Measurements from ENCODE around the gene PTPN2.
"Not testable (repeated sequence)": the region's sequence is repeated elsewhere in the genome, so short reads cannot be mapped to it uniquely, and the experiment has no call there.

PTPN2 gene

DNA sequence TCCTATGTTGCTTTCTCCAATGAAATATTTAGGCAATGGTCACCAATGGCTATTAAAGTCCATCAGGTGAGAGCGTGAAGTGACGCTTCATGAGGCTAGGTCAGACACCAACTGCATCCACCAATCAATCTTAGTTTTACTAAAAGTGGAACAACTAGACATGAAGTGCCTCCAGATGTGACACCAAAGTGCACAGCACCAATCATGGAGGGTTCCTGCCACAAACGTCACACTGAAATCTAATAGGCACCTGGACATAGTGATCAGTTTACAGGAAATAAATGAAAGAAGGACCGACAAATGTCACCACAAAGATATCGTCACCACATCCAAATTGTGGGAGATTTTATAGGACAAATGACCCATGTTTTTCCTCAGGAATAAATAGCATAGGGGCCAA is 110.7 kb downstream of the PTPN2 start:
- DNase-seq (ENCODE audit: low read depth, low spot score): no peak

- DNase-seq (ENCODE audit: low read depth, low spot score): no peak
These were observed 111.9 kb downstream of the PTPN2 start for GRCh38 chr18:12772111-12772510.

GRCh38 chr18:12770469-12771219 is 113.4 kb downstream of the PTPN2 start:
- DNase-seq (ENCODE audit: low read depth, low spot score): no peak

GRCh38 chr18:12769644-12770440 is 114.2 kb downstream of the PTPN2 start:
- no peak for DNase-seq (ENCODE audit: low read depth, low spot score)

- DNase-seq (ENCODE audit: low read depth, low spot score): no peak
These were observed 114.9 kb downstream of the PTPN2 start for GRCh38 chr18:12769136-12769535.

- no peak for DNase-seq (ENCODE audit: low read depth, low spot score)
These were observed 115.4 kb downstream of the PTPN2 start for GRCh38 chr18:12768625-12769024.

DNA sequence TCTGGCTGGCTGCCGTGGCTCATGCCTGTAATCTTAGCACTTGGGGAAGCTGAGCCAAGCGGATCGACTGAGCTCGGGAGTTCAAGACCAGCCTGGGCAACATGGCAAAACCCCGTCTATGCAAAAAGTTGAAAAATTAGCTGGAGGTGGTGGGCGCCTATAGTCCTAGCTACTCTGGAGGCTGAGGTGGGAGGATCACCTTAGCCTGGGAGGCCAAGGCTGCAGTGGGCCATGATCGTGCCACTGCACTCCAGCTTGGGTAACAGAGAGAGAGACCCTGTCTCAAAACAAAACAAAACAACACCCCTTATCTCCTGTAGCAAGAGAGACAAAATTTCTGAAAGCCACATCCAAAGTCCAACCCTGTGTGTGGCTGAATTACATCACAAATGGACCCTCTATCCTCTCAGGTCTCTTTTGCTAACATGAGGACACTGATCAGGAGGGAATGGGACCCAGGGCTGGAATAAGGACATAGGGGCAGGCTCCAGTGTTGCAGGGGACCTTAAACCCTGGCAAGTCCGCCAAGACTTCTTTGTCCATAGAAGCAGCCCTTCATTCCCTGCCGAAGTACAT is 116.4 kb downstream of the PTPN2 start:
- no peak for DNase-seq (ENCODE audit: low read depth, low spot score)

DNA sequence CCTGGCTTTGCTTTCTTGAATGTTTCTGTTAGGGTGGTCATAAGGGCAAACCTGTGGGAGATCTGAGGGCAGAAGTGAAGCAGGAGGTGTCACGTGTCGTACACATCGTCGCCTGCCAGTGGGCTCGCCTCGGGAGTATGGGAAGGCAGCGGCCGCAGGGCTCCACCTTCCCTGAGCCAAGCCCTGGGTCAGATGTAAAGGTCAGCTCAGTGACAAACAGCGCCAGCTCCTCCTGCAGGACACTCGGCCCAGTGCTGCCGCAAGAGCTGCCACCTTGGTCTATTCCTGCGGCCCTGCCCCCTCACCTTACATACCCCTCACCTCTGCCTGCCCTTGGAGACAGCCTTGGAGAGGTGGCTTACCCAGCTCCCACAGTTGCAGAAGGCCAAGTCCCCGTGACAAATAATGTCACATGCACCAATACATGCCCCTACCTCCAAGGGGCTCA is 117.0 kb downstream of the PTPN2 start:
- DNase-seq (ENCODE audit: low read depth, low spot score): no peak

- no peak for DNase-seq (ENCODE audit: low read depth, low spot score)
These were observed 118.5 kb downstream of the PTPN2 start for GRCh38 chr18:12765586-12765985.

DNA sequence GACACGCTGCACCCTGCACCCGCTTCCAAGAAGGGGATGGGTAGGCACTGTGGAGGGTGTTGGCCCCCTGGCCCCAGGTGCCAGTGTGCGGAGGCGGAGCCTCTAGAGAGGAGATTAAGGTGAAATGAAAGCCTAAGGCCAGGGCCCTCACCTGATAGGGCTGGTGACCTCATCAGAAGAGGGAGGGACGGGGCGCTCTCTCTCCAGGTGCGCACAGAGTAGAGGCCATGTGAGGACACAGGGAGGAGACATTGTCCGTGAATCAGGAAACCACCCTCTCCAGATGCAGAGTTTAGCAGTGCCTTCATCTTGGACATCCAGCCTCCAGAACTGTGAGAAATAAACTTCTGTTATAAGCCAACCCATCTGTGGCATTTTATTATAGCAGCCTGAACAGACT is 118.9 kb downstream of the PTPN2 start:
- DNase-seq (ENCODE audit: low read depth, low spot score): no peak

DNA sequence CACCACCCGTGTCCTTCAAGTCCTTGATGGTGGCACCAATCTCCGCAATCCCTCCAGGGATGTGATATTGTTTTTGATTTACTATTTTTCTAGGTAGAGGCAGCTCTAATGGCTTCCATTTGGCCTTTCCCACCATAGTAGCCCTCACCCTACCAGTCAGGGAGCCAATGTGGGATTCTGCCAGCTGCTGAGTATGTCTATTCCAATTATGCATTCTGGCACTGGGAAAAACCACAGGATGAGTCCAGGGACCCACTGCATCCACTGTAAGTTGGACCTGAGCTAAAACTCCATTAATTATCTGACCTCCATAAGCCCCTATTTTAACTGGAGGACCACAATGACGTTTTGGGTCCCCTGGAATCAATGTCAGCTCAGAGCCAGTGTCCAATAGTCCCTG is 125.5 kb downstream of the PTPN2 start:
- not testable (repeated sequence) for DNase-seq (ENCODE audit: low read depth, low spot score)

- not testable (repeated sequence) for DNase-seq (ENCODE audit: low read depth, low spot score)
These were observed 127.3 kb downstream of the PTPN2 start for GRCh38 chr18:12756619-12757239.

DNA sequence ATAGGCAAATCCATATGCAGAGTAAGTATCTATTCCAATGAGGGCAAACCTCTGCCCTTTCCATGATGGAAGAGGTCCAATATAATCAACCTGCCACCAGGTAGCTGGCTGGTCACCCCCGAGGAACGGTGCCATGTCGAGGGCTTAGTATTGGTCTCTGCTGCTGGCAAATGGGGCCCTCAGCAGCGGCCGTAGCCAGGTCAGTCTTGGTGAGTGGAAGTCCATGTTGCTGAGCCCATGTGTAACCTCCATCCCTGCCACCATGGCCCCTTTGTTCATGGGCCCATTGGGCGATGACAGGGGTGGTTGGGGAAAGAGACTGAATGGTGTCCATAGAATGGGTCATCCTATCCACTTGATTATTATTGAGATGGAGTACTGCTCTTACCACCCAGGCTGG is 128.4 kb downstream of the PTPN2 start:
- not testable (repeated sequence) for DNase-seq (ENCODE audit: low read depth, low spot score)

DNA sequence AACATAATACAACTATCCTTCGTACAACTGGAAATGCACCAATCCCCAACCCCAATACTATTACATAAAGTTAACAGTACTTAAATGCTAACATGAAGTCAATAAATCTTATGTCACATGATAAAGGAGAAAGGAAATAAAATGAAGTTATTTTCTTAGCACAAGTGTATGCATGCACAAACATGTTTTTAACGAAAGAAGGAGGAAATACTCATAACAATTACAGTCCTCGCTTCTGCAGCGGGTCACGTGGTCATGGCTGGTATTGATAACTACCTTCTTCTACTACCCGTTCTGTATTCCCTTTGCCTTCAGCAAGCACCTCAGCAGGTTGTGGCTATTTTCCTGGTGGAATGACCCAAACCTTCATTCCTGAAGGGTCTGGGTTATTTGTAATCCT is 129.5 kb downstream of the PTPN2 start:
- DNase-seq (ENCODE audit: low read depth, low spot score): no peak

DNA sequence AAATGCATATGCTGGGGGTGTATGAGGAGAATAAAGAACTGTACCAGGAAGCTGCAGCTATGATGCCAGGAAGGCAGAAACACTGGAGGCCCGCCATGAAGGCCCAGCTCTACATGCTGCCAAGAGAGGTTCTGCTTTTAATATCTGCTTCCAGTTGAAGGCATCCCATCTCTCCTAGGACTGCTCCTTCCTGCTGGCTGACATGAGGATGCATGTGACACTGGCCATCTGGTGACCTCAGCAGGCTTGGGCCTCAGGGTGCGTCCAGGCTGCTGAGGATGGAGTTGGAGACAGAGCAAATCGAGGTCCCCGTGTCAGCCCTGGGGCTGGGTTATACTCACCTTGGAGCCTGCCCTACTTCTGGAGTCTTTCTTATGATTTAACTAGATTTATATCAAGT is 132.1 kb downstream of the PTPN2 start:
- no peak for DNase-seq (ENCODE audit: low read depth, low spot score)

- no peak for DNase-seq (ENCODE audit: low read depth, low spot score)
These were observed 132.5 kb downstream of the PTPN2 start for GRCh38 chr18:12751503-12751884.

DNA sequence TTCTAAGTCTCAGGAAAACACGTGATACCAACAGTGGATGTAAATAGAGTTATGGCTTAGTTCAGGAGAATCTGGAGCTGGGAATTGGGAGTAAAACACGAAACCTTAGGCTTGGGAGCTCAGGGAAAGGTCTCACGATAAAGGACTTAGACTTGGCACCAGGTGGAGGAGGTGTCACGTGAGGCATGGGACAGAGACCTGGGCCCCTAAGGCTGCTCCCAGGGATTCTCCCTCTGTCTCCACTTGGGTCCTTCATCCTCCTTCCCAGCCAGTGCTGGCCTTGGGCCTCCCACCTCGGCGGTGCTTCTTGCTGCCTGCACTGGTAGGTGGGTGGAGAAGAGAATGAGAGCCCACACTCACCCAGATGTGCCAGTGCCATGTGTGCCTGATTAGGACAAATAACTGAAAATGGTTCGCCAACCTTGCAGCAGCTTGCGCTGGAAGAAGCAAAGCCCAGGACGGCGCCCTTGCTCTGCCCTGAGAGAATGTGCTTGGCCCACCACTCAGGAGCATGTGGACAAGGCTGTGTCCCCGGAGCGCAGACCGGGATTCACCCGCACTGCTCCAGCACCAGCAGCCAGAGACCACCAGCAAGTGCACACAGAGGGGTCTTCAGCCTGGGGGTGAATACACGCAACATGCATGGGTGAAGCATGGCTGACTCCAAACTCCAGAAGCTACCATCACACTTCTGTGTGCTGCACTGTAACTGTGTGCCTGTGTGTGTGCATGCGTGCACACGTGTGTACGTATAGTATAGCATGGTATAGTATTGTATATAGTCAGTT is 133.1 kb downstream of the PTPN2 start:
- no peak for DNase-seq (ENCODE audit: low read depth, low spot score)

DNA sequence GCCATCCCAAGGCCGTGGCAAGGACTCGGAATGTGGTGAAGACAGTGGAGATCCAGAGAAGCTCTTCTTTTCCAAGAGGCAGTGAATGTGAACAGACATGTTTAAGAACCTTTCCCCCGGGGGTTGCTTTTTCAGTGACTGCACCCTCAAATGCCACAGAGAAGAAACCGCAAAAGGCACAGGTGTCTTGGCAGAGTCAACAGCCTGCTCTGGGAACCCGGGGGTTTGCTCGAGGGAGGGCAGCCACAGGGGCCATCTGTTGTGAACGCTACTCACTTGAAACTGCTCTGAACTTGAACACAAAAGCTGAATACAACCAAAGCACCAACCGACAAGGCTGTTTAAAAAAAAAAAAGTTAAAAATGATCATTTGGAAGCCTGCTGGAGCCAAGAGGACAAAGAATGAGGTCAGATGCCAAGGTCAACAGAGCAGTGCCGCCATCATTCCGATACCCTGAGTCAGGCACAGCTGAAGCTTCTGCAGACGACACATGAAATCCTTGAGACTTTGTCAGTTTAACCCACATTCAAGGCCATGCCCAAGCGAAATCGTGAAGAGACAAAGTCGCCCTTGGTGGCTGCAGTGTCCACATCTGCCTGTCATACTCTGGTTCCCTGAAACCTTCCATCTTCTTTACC is 133.8 kb downstream of the PTPN2 start:
- peak; percentile 31 for DNase-seq (ENCODE audit: low read depth, low spot score)

- DNase-seq (ENCODE audit: low read depth, low spot score): no peak
These were observed 134.9 kb downstream of the PTPN2 start for GRCh38 chr18:12749121-12749520.

DNA sequence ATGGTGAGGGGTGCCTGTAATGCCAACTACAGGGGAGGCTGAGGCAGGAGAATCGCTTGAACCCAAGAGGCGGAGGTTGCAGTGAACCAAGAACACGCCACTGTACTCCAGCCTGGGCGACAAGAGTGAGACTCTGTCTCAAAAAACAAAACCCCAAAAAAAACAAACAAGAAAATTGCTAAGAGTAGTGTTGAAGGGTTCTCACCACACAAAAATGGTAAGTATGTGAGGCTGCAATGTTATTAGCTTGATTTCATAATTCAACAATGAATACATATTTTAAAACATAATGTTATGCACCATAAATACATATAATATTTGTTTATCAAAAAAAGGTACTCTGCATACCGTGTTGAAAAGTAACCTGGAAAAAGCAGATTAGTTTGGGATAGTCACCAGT is 135.4 kb downstream of the PTPN2 start:
- DNase-seq (ENCODE audit: low read depth, low spot score): no peak

Data from astrocyte of the hippocampus (primary cell).